ENCODE data around the gene NSA2. TPM values are rescaled to one million over a fixed set of nuclear protein-coding genes. Genes with fewer than 3 reads are reported as not detected.
A peak's percentile ranks its signal among the peaks of the same experiment; 100 is the strongest.
"Not testable (repeated sequence)": the region's sequence is repeated elsewhere in the genome, so short reads cannot be mapped to it uniquely, and the experiment has no call there.

NSA2 gene
- total RNA-seq, 2 experiments from 2014 or later, result 163 to 253 TPM

DNA sequence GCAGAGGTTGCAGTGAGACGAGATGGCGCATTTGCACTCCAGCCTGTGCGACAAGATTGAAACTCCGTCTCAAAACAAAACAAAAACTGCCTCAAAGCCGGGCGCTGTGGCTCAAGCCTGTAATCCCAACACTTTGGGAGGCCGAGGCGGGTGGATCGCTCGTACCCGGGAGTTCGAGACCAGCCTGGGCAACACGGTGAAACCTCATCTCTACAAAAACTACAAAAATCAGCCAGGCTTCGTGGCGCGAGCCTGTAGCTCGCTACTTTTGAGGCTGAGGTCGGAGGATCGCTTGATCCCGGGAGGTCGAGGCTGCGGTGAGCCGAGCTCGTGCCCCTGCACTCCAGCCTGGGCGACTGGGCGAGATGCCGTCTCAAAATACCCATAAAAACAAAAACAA is 1.1 kb upstream of the NSA2 start:
- CTCF ChIA-PET, result interaction anchor here (0.9 to 2.3 kb wide), 7 partner anchors 10 to 169 kb away, joined by 3 to 7 read pairs (median 3); no protein-coding TSS in a partner anchor
- POLR2A ChIA-PET, result no interaction called here
- Mint-ChIP-seq H3K27me3 (no peaks in the 10 kb centered on the region), H3K9me3 (ENCODE audit: low read depth) (no peaks in the 10 kb centered on the region), H3K4me1 (peaks cover 45% of the 10 kb centered on the region), H3K27ac (no peak overlapping the region), H3K36me3 (ENCODE audit: low read depth) (peaks cover 39% of the 10 kb centered on the region), H3K4me3 (peak overlapping the region; percentile 94)
- no peak for DNase-seq
- ATAC-seq, result no peak
- intact Hi-C loops (cut with DNase I, micrococcal nuclease), result loop anchor here (1.0 to 10.0 kb wide), 8 partner anchors 81 to 1201 kb away; partner anchors contain the start of genes ANKRA2 (in 1 of the 2), FAM169A (in 1 of the 2), GCNT4 (in 1 of the 2) and HEXB (in 1 of the 2)

GRCh38 chr5:74766418-74766848 is 616 bp upstream of the NSA2 start:
- intact Hi-C loops (cut with DNase I, micrococcal nuclease), result loop anchor here (1.0 to 10.0 kb wide), 8 partner anchors 82 to 1201 kb away; partner anchors contain the start of genes ANKRA2 (in 1 of the 2), FAM169A (in 1 of the 2), GCNT4 (in 1 of the 2) and HEXB (in 1 of the 2)
- Mint-ChIP-seq H3K27ac (peak overlapping the region; percentile 99), H3K4me3 (peak overlapping the region; percentile 94), H3K27me3 (no peaks in the 10 kb centered on the region), H3K36me3 (ENCODE audit: low read depth) (peaks cover 43% of the 10 kb centered on the region), H3K4me1 (peaks cover 40% of the 10 kb centered on the region), H3K9me3 (ENCODE audit: low read depth) (no peaks in the 10 kb centered on the region)
- DNase-seq (peak; percentile 17), ATAC-seq (peak; percentile 38)
- POLR2A ChIA-PET, result interaction anchor here (0.9 kb wide), 1 partner anchor 81 kb away, joined by 4 read pairs; the partner anchor contains the start of gene HEXB
- CTCF ChIA-PET, result interaction anchor here (0.7 to 2.3 kb wide), 10 partner anchors 11 to 646 kb away, joined by 3 to 7 read pairs (median 3); no protein-coding TSS in a partner anchor

DNA sequence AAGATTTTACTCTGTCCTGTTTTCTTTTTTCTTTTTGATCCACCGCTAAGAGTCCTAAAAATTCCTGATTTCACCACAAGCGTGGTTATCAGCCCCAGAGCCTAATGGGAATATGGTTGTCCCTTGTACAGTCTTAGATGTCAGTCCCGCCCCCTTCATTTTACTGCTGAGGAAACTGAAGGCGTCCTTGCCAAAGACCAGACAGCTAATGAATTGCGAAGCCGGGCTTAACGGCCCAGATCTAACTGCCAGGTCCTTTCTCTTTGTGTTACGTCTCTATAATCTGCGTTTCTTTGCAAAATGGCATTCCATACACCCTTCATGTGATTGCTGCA is 497 bp downstream of the NSA2 start:
- peak overlapping the region; percentile 99 for H3K27ac Mint-ChIP-seq
- peaks cover 37% of the 10 kb centered on the region for H3K36me3 Mint-ChIP-seq (ENCODE audit: low read depth)

GRCh38 chr5:74772359-74772758 is 5.3 kb downstream of the NSA2 start:
- peak overlapping the region; percentile 63 for H3K27ac Mint-ChIP-seq
- H3K4me3 Mint-ChIP-seq, result no peak overlapping the region
- H3K9me3 Mint-ChIP-seq (ENCODE audit: low read depth), result no peaks in the 10 kb centered on the region
- peaks cover 9% of the 10 kb centered on the region for H3K4me1 Mint-ChIP-seq
- ChIA-PET POLR2A (interaction anchor here (0.6 to 0.7 kb wide), 2 partner anchors 12 to 275 kb away, joined by 3 read pairs; no protein-coding TSS in a partner anchor), CTCF (interaction anchor here (1.2 kb wide), 1 partner anchor 13 kb away, joined by 3 read pairs; no protein-coding TSS in a partner anchor)
- H3K36me3 Mint-ChIP-seq (ENCODE audit: low read depth), result peaks cover 39% of the 10 kb centered on the region
- intact Hi-C loops (cut with DNase I, micrococcal nuclease), result no loop called here
- DNase-seq (no peak), ATAC-seq (no peak)
- H3K27me3 Mint-ChIP-seq, result no peaks in the 10 kb centered on the region

More for the DNA sequence above, 497 bp downstream of the NSA2 start:
- DNase-seq, result peak; percentile 25
- intact Hi-C loops (cut with DNase I, micrococcal nuclease), result loop anchor here (1.0 to 10.0 kb wide), 11 partner anchors 82 to 950 kb away; partner anchors contain the start of genes FAM169A (in 2 of the 2), HEXB (in 2 of the 2), POC5 (in 2 of the 2) and ANKRD31 (in 1 of the 2)
- H3K27me3 Mint-ChIP-seq, result no peaks in the 10 kb centered on the region
- H3K4me3 Mint-ChIP-seq, result peak overlapping the region; percentile 94
- no peaks in the 10 kb centered on the region for H3K9me3 Mint-ChIP-seq (ENCODE audit: low read depth)
- H3K4me1 Mint-ChIP-seq, result peaks cover 29% of the 10 kb centered on the region
- ChIA-PET CTCF (interaction anchor here (1.3 to 2.3 kb wide), 3 partner anchors 19 to 152 kb away, joined by 3 to 7 read pairs (median 7); no protein-coding TSS in a partner anchor), POLR2A (no interaction called here)
- ATAC-seq, result peak; percentile 7

GRCh38 chr5:74778609-74779008 is 11.6 kb downstream of the NSA2 start:
- H3K4me3 Mint-ChIP-seq, result no peak overlapping the region
- no peaks in the 10 kb centered on the region for H3K4me1 Mint-ChIP-seq
- H3K36me3 Mint-ChIP-seq (ENCODE audit: low read depth), result peaks cover 12% of the 10 kb centered on the region
- ChIA-PET POLR2A (no interaction called here), CTCF (interaction anchor here (1.3 to 1.5 kb wide), 2 partner anchors 12 to 19 kb away, joined by 3 to 4 read pairs; partner anchors contain the start of genes GFM2 and NSA2)
- H3K27ac Mint-ChIP-seq, result no peak overlapping the region
- no peaks in the 10 kb centered on the region for H3K9me3 Mint-ChIP-seq (ENCODE audit: low read depth)
- no peak for DNase-seq
- intact Hi-C loops (cut with DNase I, micrococcal nuclease), result no loop called here
- H3K27me3 Mint-ChIP-seq, result no peaks in the 10 kb centered on the region
- ATAC-seq, result no peak

DNA sequence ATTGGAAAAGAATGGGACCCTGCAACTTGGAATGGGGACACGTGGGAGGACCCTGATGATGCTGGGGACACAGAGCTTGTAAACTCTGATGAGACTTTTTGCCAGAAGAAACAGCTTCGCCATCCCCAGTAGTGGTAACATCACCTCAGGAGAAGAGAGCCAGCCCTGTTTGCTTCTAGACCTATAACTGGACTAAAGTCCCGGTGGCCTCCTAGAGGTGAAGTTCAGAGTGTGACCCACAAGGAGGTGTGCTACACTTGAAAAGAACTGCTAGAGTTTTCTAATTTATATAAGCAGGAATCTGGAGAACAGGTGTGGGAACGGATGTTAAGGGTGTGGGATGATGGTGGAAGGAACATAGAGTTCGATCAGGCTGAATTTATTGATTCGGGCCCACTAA is 19.8 kb downstream of the NSA2 start:
- H3K27ac Mint-ChIP-seq, result no peak overlapping the region
- H3K4me1 Mint-ChIP-seq, result no peaks in the 10 kb centered on the region
- peaks cover 11% of the 10 kb centered on the region for H3K36me3 Mint-ChIP-seq (ENCODE audit: low read depth)
- ATAC-seq, result no peak
- H3K4me3 Mint-ChIP-seq, result no peak overlapping the region
- ChIA-PET CTCF (interaction anchor here (1.0 kb wide), 1 partner anchor 20 kb away, joined by 3 read pairs; the partner anchor contains the start of genes GFM2 and NSA2), POLR2A (no interaction called here)
- DNase-seq, result no peak
- no peaks in the 10 kb centered on the region for H3K9me3 Mint-ChIP-seq (ENCODE audit: low read depth)
- no peaks in the 10 kb centered on the region for H3K27me3 Mint-ChIP-seq
- intact Hi-C loops (cut with DNase I, micrococcal nuclease), result no loop called here

DNA sequence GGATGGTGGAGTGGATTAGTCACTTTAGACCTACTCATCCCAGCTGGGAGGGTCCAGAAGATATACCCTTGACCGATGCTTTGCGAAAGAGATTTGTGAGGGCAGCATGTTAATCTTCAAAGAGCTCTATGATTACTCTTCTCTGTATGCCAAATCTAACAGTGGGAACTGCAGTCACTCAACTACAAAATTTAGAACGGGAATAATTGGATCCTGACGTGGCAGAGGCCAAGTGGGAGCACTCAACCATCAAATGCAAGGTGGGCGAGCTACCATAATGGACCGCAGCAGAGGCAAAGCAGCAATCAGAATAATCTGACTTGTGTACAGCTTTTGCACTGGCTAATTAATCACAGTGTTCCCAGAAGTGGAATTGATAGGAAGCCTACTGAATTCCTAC is 20.4 kb downstream of the NSA2 start:
- H3K27ac Mint-ChIP-seq, result no peak overlapping the region
- no peaks in the 10 kb centered on the region for H3K9me3 Mint-ChIP-seq (ENCODE audit: low read depth)
- H3K4me3 Mint-ChIP-seq, result no peak overlapping the region
- ATAC-seq (no peak), DNase-seq (no peak)
- POLR2A ChIA-PET, result no interaction called here
- no peaks in the 10 kb centered on the region for H3K4me1 Mint-ChIP-seq
- H3K27me3 Mint-ChIP-seq, result no peaks in the 10 kb centered on the region
- H3K36me3 Mint-ChIP-seq (ENCODE audit: low read depth), result peaks cover 16% of the 10 kb centered on the region
- CTCF ChIA-PET, result interaction anchor here (1.0 kb wide), 1 partner anchor 20 kb away, joined by 3 read pairs; the partner anchor contains the start of genes GFM2 and NSA2
- intact Hi-C loops (cut with DNase I, micrococcal nuclease), result no loop called here

DNA sequence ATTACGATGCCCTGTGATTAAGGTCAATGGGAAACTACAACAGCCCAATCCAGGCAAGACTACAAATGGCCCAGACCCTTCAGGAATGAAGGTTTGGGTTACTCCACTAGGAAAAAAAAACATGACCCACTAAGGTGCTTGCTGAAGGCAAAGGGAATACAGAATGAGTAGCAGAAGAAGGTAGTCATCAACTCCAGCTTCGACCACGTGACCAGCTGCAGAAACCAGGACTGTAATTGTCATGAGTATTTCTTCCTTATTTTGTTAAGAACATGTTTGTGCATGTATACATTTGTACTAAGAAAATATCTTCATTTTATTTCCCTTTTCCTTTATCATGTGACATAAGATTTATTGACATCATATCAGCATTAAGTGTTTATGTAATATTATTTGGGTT is 24.6 kb downstream of the NSA2 start:
- H3K27ac Mint-ChIP-seq; CTCF ChIA-PET; intact Hi-C loops (cut with DNase I, micrococcal nuclease); ATAC-seq; H3K9me3 Mint-ChIP-seq (ENCODE audit: low read depth); H3K27me3 Mint-ChIP-seq; DNase-seq; POLR2A ChIA-PET; H3K4me1 Mint-ChIP-seq; H3K4me3 Mint-ChIP-seq: not testable (repeated sequence)
- peaks cover 25% of the 10 kb centered on the region for H3K36me3 Mint-ChIP-seq (ENCODE audit: low read depth)

DNA sequence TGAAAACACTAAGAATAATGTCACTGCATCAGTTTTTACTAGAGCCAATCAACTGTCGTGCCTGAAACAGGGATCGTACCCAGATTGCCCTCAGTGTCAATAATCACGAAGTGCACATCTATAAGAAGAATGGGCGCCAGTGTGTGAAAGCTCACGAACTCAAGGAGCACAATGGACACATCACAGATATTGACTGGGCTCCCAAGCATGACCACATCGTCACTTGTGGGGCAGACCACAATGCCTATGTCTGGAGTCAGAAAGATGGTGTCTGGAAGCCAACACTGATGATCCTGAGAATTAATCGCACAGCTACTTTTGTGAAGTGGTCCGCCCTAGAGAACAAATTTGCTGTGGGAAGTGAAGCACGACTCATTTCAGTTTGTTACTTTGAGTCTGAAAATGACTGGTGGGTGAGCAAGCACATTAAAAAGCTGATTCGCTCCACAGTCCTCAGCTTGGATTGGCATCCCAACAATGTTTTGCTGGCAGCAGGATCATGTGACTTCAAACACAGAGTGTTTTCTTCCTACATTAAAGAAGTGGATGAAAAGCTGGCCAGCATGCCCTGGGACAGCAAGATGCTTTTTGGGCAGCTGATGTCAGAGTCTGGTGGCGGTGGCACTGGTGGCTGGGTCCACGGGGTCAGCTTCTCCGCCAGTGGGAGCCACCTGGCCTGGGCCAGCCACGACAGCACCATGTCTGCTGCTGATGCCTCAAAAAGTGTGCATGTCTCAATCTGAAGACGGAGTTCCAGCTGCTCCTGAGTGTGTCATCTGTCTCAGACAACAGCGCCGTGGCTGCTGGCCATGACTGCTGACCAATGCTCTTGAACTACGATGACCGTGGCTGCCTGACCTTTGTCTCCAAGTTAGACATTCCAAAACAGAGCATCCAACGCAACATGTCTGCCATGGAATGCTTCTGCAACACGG is 32.2 kb downstream of the NSA2 start:
- Mint-ChIP-seq H3K36me3 (ENCODE audit: low read depth) (peaks cover 9% of the 10 kb centered on the region), H3K4me3 (no peak overlapping the region), H3K27me3 (no peaks in the 10 kb centered on the region), H3K4me1 (no peaks in the 10 kb centered on the region), H3K27ac (no peak overlapping the region), H3K9me3 (ENCODE audit: low read depth) (no peaks in the 10 kb centered on the region)
- intact Hi-C loops (cut with DNase I, micrococcal nuclease), result no loop called here
- CTCF ChIA-PET, result no interaction called here
- ATAC-seq, result no peak
- POLR2A ChIA-PET, result no interaction called here
- no peak for DNase-seq

- ATAC-seq (no peak), DNase-seq (no peak)
- no peak overlapping the region for H3K4me3 Mint-ChIP-seq
- no peak overlapping the region for H3K27ac Mint-ChIP-seq
- H3K36me3 Mint-ChIP-seq (ENCODE audit: low read depth), result peaks cover 7% of the 10 kb centered on the region
- no peaks in the 10 kb centered on the region for H3K9me3 Mint-ChIP-seq (ENCODE audit: low read depth)
- no peaks in the 10 kb centered on the region for H3K4me1 Mint-ChIP-seq
- intact Hi-C loops (cut with DNase I, micrococcal nuclease), result no loop called here
- ChIA-PET CTCF (interaction anchor here (0.8 kb wide), 1 partner anchor 28 kb away, joined by 3 read pairs; no protein-coding TSS in a partner anchor), POLR2A (no interaction called here)
- no peaks in the 10 kb centered on the region for H3K27me3 Mint-ChIP-seq
These were observed 34.1 kb downstream of the NSA2 start for GRCh38 chr5:74801197-74801596.

GRCh38 chr5:74801941-74802340 is 34.9 kb downstream of the NSA2 start:
- intact Hi-C loops (cut with DNase I, micrococcal nuclease), result no loop called here
- no peaks in the 10 kb centered on the region for H3K9me3 Mint-ChIP-seq (ENCODE audit: low read depth)
- no peaks in the 10 kb centered on the region for H3K27me3 Mint-ChIP-seq
- H3K4me3 Mint-ChIP-seq, result no peak overlapping the region
- no peaks in the 10 kb centered on the region for H3K4me1 Mint-ChIP-seq
- no peak overlapping the region for H3K27ac Mint-ChIP-seq
- DNase-seq (no peak), ATAC-seq (no peak)
- peaks cover 7% of the 10 kb centered on the region for H3K36me3 Mint-ChIP-seq (ENCODE audit: low read depth)
- ChIA-PET CTCF (interaction anchor here (0.8 kb wide), 1 partner anchor 29 kb away, joined by 3 read pairs; no protein-coding TSS in a partner anchor), POLR2A (no interaction called here)
